OCI-LY7 (cell line): ENCODE results near the gene PER3.

Experiments used
- CTCF ChIP-seq: fragments of 200-600 bp; sonication (generic); conservative IDR thresholded peaks from 2 replicates; pipeline ENCODE4 v1.5.1; 2014; ENCODE audit warnings: mild to moderate bottlenecking, antibody characterized with exemption, low read length, moderate library complexity, mixed read lengths
- EZH2phosphoT487 ChIP-seq: fragments of 200-600 bp; sonication (generic); IDR thresholded peaks from 2 replicates; pipeline ENCODE4 v1.6.1; 2018; ENCODE audit warnings: low read depth, borderline replicate concordance, mild to moderate bottlenecking, mixed run types, antibody characterized with exemption, low read length, moderate library complexity, mixed read lengths

- TF ChIP-seq CTCF (no peak), EZH2phosphoT487 (no peak)
Measured at GRCh38 chr1:7842517-7842916, 58.4 kb downstream of the PER3 start.
